Measurements from ENCODE around the gene EPB41L1.
"Not testable (repeated sequence)": the region's sequence is repeated elsewhere in the genome, so short reads cannot be mapped to it uniquely, and the experiment has no call there.

The EPB41L1 gene

DNA sequence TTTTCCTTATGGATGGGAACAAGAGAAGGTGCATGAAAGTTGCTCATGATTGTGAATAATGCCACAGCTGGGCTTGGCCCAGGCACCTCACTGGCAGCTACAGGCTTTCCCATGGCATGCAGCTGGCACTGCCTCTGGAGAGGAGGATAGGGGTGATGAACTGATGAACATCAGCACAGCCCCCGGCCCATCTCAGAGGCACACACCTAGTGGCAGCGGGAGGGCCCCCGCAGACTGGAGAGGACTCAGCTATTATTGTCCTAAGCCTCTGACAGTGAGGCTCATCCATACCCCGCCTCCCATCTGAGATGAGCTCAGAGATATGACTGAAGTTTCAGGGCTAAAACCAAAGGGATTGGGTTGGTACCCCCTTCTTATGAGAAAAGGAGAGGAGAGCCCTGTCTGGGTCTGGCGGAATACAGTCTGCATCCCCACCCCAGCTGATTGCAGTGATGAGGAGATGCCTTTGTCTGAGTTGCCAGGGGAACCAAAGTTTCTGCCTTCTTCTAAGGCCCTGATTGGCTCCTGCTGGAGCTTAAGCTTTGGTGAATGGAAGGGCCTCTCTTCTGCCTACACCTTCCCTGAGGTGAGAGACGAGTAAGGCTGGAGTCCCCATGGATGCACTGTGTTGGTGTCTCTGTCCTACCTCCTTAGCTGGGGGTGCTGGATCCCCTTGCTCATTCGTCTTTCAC, 27.6 kb upstream of the EPB41L1 start:
- DNase-seq = no peak

DNA sequence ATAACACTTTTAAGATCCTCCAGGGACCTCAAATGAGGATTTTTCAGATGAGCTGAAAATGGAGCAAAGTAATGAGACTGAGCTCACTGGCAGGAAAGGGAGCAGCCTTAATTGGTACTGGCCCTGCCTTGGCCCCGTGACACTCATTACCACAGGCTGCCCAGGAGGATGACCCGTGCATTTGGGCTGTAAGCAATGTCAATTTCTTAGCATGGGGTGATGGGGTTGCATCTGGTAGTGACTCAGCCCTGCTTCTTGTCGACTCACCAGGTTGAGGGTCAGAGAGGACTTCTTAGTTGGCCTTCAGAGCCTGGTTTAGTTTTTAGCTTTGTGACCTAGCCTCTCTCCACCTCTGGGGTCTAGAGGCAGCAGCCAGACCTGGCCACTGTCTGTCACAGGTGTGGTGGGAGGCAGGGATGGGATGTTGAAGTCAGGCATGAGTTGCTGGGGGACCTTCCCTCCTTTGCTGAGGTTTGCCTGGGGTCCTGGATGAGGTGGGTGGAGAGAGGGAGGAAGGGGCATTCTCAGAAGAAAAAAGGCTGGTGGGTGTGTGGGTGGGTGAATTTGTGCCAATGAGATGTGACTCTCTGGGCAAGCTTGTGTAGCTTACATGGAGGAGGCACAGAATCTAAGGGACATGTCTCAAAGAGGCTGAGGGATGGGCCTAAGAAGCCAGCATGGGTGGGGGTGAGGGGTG, 25.9 kb upstream of the EPB41L1 start:
- no peak for DNase-seq

DNA sequence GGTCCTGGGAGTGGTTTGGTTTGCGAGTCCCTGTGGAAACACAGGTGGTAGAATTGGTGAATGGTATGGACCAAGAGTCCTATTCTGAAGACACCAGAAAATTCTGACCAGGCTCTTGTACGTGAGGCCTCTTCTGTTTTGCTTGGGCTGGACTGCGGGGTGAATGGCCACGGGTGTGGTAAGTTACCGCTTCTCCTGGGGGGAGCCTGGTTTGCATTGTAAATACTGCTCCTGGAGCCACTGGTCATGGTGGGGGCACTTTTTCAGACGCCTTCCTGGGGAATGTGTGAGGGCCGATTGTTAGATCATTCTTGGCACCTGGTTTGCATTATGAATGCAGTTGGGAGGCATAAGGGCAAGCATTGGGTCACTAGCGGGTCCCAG, 25.4 kb upstream of the EPB41L1 start:
- DNase-seq = no peak

DNA sequence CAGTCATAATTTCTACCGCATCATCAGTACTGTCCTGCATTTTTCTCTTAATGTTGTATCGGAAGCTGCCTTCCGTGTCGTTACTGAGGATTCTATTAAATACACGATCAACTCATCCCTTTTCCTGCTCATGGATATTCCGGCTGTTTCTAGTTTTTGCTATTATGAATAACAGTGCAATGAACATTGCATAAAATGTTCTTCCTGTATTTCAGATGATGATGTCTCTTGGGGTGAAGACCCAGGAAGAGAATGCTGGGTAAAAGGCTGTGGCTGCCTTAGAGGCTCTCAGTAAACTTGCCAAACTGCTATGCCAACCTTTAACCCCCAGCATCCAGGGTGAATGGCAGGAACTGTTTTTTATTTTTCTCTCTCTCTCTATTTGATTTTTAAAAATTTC, 24.1 kb upstream of the EPB41L1 start:
- DNase-seq = no peak

DNA sequence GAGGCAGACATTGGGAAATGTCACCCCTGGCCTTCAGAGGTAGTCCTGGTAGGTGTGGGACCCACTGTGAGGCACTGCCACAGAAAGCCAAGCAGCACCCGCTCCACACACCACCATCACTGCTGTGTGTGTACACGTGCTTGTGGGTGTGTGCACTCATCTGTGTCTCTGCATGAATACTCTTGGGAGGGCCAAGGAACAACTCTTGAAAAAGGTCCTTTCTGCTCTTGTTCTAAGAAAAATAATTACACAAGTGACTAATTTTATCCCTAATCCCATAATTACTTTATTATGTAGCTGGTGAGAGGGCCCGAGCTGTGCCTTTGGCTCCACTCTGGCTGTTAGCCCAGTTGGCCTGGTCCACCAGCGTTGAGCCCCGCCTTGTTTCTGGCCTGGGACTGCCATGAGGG, 21.7 kb upstream of the EPB41L1 start:
- no peak for DNase-seq

DNA sequence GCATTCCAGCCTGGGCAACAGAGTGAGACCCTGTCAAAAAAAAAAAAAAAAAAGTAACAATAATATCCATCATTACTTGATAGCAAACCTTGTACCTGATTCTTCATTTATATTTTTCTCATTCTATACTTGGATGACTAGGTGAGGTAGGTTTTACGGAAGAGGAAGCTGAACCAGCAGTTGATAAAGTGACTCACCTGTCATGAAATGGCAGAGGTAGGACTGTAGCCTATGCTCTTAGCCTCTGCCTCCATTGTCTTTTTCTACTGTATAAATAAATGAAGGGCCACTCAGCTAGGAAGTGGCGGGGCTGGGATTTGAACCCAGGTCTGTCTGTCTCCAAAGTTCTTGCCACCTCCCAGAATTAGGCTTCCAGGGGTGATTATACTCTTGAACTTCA, 20.7 kb upstream of the EPB41L1 start:
- no peak for DNase-seq

DNA sequence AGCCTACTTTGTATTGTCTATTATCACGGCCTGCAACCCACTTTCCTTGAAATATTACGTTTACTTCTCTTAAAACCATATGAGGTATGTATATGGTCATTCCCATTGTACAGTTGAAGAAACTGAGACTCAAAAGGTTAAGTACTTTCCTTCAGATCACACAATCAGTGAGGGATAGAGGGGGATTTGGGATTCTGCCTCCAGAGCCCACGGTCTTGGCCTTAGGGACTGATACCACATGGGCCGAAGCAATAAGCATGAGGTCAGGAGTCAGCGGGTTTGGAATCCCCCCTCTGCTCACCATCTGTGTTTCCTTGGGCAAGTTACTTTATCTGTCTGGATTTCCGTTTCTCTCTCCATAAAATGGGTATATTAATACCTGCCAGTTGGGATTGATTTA, 19.4 kb upstream of the EPB41L1 start:
- DNase-seq = no peak

DNA sequence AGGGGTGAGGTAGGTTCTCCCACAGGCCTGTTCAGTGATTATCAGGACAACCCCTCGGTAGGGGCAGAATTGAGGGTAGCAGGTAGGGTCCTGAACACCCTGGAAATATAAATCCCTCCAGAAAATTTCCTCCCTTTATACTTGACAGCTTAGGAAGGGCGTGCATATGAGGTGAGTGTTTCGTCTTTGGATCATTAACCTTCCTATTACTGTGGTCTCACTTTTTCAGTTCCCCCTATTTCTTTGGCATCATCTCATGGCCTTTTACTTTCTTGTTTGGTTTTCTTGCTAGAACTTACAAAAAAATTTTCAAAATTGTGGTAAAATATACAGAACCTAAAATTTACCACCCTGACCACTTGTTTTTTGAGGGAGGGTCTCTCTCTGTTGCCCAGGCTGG, 18.7 kb upstream of the EPB41L1 start:
- DNase-seq = no peak

DNA sequence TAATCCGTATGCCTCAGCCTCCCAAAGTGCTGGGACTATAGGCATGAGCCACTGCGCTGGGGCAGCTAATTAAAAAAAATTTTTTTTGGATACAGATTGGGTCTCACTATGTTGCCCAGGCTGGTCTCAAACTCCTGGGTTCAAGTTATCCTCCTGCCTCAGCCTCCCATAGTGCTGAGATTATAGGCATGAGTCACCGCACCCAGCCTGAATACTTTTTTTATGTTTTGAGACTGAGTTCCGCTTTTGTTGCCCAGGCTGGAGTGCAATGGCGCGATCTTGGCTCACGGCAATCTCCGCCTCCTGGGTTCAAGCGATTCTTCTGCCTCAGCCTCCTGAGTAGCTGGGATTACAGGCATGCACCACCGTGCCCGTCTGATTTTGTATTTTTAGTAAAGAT, 17.2 kb upstream of the EPB41L1 start:
- DNase-seq = not testable (repeated sequence)

DNA sequence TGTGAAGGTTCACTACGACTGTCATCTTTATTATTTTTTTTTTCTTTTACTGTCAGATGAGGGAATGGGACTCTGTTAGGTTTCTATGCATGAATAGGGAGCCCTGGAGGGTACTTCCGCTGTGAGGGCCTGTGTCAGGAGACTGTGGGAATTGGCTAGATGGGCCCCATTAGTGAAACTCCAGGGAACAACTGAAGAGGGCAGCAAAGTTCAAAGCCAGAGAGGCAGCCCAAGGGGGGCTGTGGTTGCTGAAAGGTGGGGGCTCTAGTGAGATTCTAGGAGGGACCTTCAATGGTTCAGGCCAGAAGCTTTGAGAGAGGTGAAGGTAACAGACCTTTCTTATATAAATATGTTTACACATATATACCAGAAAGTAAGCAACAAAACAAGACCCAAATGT, 13.2 kb upstream of the EPB41L1 start:
- DNase-seq = no peak

DNA sequence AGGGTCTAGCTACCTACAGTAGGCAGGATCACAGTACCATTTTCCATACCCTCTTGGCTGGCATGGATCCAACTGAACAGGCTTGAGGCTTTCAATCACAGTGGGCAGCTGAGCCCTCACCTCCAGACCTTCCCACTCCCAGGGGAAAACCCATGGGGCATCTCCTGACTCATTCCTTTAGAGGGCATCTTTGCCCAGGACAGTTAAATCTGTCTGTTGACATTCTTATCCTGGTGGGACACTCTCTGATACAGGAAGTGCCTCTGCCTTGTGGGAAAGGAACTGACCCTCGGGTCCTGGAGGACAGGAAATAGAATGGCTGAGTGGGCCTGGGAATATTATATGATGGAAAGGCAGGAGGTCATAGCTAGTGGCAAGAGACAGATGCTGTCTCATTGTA, 10.2 kb upstream of the EPB41L1 start:
- no peak for DNase-seq

DNA sequence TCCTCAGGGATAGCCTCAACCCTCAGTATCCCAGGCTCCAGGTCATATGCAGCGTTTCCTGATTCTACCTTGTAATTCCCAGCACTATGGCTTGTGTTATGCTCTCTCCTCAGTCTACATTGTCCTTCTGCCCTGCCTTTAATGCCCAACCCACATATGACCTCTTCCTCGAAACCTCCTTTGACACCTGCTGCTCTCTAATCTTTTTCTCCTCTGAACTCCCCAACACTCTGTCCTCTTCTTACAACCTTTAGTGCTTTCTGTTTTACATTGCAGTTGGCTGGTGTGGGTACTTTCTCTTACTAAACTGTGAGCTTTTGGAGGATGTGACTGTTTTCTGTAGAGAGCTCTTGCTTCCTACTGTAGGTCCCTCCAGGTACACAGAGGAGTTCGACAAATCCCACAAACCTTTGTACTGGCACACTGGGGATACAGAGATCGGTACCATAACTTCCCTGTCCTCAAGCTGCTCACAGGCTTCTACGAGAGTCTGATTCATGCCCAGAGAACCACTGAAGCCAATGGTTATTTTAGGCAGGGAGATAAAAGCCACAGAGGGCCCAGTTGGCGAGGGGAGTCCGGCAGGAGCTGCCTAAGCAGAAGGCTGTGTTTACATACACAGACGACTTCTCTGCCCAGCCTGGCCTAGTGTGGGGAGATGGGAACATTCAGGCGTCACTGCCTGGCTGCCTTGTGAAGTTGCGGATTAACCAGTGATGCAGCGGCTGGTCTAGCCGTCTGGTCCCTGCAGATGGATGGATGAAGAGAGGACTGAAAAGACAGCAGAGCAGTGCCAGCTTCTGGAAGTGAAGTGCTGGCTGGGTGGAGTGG, 8.4 kb upstream of the EPB41L1 start:
- DNase-seq = peak; percentile 12

DNA sequence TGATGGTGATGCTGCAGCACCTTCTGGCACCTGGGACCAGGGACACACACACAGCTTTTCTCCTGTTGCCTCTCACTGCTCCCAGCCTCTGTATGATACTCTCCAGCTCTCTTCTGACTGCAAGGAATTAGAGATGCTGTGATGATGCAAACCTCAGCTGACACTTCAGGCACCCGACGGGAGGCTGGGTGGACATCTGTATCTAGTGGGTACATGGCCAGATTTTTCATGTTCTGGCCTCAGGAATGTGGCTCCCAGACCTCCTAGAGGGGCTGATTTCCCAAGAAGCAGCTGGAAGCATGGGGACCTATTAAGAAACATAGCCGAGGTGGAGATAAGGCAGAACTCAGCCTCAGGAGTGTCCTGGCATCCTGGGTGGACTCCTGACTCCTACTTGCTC, 6.8 kb upstream of the EPB41L1 start:
- DNase-seq = no peak

DNA sequence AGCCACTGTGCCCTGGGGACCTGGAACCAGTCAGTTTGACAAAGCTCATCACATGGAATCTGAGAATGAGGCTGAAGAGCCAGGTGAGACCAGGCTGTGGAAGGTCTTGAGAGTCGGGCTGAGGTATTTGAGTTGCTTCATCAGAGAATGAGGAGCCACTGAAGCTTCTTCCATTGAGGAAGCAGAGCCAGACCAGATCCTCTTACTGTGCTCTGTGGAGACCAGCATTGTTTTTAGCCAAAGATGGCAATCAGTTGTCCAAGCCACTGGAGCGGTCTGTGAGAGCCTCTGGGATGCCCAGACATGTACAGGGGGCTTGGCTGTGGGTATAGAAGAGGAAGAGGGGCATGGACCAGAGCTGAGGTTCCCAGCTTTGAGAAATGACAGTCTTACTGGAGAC, 6.1 kb upstream of the EPB41L1 start:
- no peak for DNase-seq

DNA sequence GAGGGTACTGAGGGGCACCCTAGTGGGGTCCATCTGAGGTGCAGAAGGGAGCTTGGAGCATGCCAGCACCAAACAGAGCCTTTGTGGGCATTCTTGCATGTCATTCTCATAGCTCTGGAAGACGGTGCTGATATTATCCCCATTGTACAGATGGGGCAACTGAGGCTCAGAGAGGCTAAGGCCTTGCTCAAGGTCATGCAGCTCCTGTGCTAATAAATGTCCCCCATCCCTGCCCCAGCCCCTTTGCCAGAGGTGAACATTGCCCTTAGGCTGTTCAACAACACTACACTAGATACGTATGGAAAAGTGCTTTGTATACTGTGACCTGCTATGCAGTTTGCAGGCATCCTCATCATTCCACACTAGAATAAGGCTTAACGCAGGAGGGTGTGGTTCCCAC, 5.5 kb upstream of the EPB41L1 start:
- DNase-seq = no peak

DNA sequence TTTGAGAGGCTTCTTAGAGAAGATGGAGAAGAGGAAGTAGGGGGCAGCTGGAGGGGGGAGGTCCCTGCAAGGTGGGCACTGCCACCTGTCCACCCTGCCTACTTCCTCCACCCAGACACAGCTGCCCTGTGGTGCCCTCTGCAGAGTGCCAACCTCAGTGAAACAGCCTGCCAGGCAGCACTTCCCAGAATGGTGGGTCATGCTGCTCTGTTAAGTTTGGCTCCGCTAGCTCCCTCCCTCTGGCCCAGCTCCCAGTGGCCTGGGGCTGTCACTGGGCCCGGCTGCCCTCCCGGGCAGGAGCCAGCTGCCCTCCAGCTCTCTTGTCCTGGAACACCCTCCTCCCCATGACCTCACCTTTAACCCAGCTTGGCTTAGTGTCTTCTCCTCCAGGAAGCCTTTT, 5.1 kb upstream of the EPB41L1 start:
- DNase-seq = no peak

DNA sequence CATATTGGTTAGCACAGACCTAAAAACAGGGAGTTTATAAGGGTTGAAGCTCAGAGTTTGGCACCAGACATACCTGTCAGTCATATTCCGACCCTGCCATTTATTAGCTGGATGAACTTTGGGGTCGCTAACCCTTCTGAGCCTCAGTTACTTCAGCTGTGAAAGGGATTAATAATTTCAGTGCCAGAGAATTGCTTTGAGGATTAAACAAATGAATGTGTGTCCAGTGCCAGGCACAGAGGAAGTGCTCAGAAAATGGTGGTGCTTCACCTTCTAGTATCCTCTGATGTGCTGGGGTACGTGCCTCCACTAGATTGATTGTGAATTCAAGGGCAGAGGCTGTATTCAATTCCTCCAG, 4.1 kb upstream of the EPB41L1 start:
- no peak for DNase-seq

DNA sequence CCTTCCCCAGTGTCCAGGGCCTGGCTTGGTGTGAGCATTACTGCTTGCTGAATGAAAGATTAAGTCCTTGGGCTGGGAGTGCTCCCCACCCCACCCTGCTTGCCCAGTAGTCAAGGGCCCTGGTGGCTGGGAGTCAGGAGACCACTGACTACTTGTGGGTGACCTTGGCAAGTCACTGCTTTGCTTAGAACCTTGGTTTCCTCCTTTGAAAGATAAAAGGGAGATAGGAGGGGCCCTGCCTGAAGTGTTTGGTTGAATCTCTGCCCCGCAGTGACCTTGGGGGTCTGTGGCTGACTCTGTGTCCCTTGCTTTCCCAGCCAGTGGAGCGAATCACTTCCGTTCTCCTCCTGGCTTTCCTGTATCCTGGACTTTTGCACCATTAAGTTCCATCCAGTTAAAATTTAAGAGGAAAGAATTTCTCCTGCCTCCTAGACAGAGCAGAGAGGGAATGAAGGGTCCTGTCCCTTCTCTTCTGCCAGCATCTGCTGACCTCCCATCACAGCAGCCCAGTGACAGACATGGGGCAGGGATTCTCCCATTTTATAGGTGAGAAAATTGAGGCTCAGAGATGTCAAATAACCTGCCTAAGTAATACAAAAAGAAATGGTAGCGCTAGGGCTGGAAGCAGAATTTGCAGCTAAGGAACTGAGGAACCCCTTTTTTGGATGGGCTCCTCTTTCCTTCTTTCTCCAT, 3.5 kb upstream of the EPB41L1 start:
- DNase-seq = no peak

DNA sequence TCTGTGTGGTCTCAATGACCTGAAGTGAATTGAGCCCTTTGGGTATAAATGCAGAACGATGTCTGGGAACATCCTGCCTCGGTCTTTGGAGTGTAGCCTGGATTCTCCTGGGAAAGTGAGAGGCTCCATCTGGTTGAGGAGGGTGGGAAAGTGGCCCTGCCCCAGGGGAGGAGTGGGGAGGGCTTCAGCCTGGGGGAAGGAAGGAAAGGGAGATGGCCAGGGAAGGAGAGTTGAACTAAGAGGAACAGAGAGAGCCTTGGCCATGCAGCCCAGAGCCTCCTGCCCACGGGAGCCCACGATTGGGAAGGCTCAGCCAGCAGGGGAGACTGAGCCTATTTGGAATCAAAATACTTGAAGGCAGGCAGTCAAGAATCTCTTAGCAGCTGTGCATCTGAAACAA, 2.3 kb upstream of the EPB41L1 start:
- DNase-seq = no peak

DNA sequence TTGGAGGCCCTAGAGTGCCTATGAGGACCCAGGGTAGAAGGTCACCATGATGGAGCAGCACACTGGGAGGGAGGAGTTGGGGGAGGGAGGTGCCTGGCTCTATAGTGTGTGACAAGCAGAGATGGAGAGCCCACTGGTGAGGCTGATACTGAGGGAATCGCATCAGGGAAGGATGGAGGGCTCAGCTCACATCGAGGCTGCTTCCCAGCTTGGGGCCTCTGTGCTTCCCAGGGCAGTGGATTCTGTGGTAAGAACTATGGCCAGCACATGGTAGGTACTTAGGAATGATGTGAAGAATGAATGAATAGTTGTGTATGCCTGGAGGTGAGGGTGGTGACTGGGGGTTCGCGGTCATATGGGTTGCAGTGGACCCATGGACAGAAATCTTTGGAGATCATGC, 1.3 kb upstream of the EPB41L1 start:
- no peak for DNase-seq

DNA sequence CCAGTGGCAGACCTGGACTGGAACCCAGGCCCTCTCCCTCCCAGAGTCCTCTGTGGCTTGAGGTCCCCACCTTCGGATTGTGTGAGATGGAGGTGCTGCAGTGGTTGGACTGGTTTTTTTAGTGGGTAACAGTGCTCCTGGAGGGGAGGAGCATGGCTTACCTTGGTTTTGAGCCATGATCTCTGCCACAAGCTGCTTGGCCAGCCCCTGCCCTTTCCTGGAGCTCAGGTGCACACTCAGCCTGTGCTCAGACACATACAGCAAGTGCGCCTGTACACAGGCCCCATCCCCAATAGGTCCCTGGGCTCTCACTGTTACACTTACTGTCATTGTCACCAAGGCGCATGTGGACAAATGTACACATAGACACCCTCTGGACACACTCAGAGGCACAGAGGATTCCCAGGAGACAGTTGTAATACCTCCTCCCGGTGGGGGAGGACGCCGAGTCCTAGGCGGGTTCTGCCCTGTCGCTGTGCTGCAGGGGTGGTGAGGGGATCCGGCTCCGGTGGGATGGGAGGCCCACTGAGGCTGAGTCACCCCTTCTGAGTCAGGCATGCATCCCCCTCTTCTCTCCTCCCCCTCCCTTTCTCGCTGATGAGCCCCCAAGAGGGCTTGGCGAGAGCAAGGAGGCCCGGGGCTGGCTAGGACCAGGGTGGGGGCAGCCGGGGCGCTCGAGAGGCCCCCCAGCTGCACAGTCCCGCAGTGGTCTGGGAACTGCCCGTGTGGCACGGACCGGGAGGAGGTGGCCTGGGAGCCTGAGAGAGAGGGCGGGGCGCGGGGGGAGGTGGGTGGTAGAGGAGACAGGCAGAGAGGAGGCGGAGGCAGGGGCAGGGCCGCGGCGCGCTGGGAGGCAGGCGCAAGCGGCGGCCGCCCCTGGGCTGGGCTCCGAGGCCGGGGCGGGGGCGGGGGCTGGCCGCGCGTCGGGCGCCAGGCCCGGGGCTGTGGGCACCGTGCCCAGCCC, 522 bp upstream of the EPB41L1 start:
- peak; percentile 73 for DNase-seq

DNA sequence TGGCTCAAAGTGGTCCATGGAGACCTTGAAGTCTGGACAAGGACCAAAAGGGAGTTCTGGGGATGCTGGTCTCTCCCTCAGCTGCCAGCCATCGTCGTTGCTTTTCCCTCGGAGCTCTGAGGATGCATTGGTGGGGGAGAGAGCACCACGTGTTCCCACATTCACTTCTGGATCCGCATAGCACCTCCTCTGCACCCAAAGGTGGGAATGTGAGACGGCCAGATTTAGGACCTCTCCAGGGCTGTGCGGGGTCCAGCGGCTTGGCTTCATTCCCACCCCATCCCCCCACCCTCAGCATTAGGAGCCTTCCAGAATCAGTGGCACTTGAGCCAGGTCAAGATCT, 1.1 kb downstream of the EPB41L1 start:
- DNase-seq = no peak

DNA sequence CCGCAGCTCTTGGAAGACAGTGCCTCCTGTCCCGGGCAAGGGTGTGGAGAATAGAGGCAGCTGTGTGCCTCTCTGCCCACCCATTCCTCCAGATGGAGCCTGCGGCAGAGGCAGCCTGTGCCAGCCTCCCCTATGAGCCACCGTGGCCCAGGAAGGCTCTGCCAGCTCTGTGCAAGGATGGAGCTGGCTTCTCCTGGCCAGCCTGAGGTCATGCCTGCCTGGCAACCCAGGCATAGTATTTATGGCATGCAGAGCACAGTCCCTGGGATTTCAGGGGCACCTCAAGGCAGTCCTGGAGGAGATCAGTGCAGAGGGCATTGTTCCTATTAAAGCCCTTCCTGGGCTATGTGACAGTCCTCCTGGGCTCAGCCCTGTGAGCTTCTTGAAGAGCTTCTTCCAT, 1.5 kb downstream of the EPB41L1 start:
- DNase-seq = no peak
